ENCODE data around the gene COL18A1. TPM values are rescaled to one million over a fixed set of nuclear protein-coding genes. Genes with fewer than 3 reads are reported as not detected.

The COL18A1 gene
- total RNA-seq, 1 experiment from 2014 or later: 77.0 TPM

DNA sequence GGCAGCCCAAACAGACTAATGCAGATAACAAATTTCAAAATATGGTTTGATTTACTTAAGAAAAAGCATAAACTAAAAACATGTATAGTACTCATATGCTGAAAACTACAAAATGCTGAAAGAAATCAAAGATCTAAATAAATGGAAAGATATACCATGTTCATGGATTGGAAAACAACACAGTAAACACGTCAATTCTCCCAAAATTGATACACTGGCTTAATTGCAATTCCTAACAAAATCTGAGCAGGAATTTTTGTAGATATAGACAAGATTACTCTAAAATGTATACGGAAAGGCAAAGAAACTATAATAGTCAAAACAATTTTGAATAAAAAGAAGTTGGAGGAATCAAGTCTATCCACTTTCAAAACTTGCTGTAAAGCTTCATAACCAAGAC, 116.3 kb downstream of the COL18A1 start:
- no peak for DNase-seq
- Histone ChIP-seq H3K36me3 (ENCODE audit: low read depth, low read length) (peaks cover 74% of the 10 kb centered on the region), H3F3A (ENCODE audit: low read length, unreplicated experiment) (no peaks in the 10 kb centered on the region), H3K27ac (ENCODE audit: low read length) (no peak overlapping the region), H3K4me3 (ENCODE audit: low read length) (no peak overlapping the region), H3K4me2 (ENCODE audit: low read length) (no peak overlapping the region), H3K4me1 (ENCODE audit: insufficient read depth, low read length) (no peaks in the 10 kb centered on the region), H3K9me3 (ENCODE audit: low read length) (peaks cover 35% of the 10 kb centered on the region), H3K9ac (ENCODE audit: low read length) (no peak overlapping the region), H3K9me2 (replicated peaks; ENCODE audit: low read length) (no peaks in the 10 kb centered on the region), H3K27me3 (ENCODE audit: low read length) (no peaks in the 10 kb centered on the region), H4K20me1 (ENCODE audit: low read length) (no peaks in the 10 kb centered on the region), H2AFZ (ENCODE audit: low read length) (no peak overlapping the region), H3K79me2 (ENCODE audit: low read length) (peaks cover 12% of the 10 kb centered on the region)
- intact Hi-C loops (cut with micrococcal nuclease): no loop called here
- POLR2A ChIA-PET (ENCODE audit: unreplicated experiment): no interaction called here
- TF ChIP-seq, protein P1, sequence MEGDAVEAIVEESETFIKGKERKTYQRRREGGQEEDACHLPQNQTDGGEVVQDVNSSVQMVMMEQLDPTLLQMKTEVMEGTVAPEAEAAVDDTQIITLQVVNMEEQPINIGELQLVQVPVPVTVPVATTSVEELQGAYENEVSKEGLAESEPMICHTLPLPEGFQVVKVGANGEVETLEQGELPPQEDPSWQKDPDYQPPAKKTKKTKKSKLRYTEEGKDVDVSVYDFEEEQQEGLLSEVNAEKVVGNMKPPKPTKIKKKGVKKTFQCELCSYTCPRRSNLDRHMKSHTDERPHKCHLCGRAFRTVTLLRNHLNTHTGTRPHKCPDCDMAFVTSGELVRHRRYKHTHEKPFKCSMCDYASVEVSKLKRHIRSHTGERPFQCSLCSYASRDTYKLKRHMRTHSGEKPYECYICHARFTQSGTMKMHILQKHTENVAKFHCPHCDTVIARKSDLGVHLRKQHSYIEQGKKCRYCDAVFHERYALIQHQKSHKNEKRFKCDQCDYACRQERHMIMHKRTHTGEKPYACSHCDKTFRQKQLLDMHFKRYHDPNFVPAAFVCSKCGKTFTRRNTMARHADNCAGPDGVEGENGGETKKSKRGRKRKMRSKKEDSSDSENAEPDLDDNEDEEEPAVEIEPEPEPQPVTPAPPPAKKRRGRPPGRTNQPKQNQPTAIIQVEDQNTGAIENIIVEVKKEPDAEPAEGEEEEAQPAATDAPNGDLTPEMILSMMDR (conservative IDR thresholded peaks at IDR 0.05; ENCODE audit: low read depth, low read length): no peak
- no peak for TF ChIP-seq EZH2 (IDR thresholded peaks at IDR 0.05; ENCODE audit: low read length, unreplicated experiment)
- TF ChIP-seq EZH2phosphoT487 (IDR thresholded peaks at IDR 0.05; ENCODE audit: borderline replicate concordance, low read length): no peak
- no peak for ATAC-seq
- no TSS peak for BruUV-seq (replicated peaks)
- CTCF ChIA-PET: no interaction called here

DNA sequence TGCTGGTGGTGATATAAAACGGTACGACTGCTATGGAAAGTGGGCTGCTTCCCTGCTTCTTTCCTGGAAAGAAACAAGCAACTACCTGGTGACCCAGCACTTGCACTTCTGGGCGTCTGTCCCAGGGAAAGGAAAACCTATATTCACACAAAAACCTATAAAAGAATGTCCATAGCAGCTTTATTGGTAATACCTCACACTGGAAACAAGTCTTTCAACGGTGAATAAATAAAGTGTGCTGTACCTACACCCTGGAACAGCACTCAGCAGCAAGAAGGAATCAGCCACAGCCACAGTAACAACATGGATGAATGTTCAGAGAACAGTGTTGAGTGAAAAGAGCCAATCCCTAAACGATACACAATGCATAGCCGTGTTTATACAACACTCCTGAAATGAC, 117.4 kb downstream of the COL18A1 start:
- H4K20me1 ChIP-seq (ENCODE audit: low read length): no peaks in the 10 kb centered on the region
- H3K4me3 ChIP-seq (ENCODE audit: low read length): no peak overlapping the region
- peaks cover 81% of the 10 kb centered on the region for H3K36me3 ChIP-seq (ENCODE audit: low read depth, low read length)
- H3K9ac ChIP-seq (ENCODE audit: low read length): no peak overlapping the region
- no peaks in the 10 kb centered on the region for H3K4me1 ChIP-seq (ENCODE audit: insufficient read depth, low read length)
- ATAC-seq: no peak
- no peak overlapping the region for H2AFZ ChIP-seq (ENCODE audit: low read length)
- peaks cover 12% of the 10 kb centered on the region for H3K79me2 ChIP-seq (ENCODE audit: low read length)
- peaks cover 35% of the 10 kb centered on the region for H3K9me3 ChIP-seq (ENCODE audit: low read length)
- no peaks in the 10 kb centered on the region for H3K27me3 ChIP-seq (ENCODE audit: low read length)
- H3K9me2 ChIP-seq (replicated peaks; ENCODE audit: low read length): no peaks in the 10 kb centered on the region
- ChIA-PET POLR2A (ENCODE audit: unreplicated experiment) (no interaction called here), CTCF (no interaction called here)
- no peaks in the 10 kb centered on the region for H3F3A ChIP-seq (ENCODE audit: low read length, unreplicated experiment)
- H3K27ac ChIP-seq (ENCODE audit: low read length): no peak overlapping the region
- H3K4me2 ChIP-seq (ENCODE audit: low read length): no peak overlapping the region
- intact Hi-C loops (cut with micrococcal nuclease): no loop called here
- no peak for DNase-seq
- no TSS peak for BruUV-seq (replicated peaks)
- TF ChIP-seq EZH2phosphoT487 (IDR thresholded peaks at IDR 0.05; ENCODE audit: borderline replicate concordance, low read length) (no peak), EZH2 (IDR thresholded peaks at IDR 0.05; ENCODE audit: low read length, unreplicated experiment) (no peak)
- TF ChIP-seq, protein P1 (conservative IDR thresholded peaks at IDR 0.05; ENCODE audit: low read depth, low read length): no peak

DNA sequence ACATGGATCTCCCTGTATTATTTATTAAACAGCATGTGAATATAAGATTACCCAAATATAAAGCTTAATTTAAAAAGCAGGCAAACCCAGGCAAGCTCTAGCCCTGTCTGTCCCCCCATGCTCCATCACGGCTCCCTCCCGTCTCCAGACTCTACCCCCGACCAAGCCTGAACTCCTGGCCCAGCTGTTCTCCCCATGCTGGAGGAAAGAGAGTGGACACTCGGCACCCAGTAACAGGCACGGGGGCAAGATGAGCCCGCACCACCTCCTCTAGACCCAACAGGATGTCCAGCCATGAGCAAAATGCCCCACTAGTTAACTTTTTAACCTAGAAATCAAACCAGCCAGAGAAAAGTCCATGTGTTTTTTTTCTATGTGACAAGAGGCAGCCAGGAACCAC, 118.0 kb downstream of the COL18A1 start:
- H3K4me3 ChIP-seq (ENCODE audit: low read length): no peak overlapping the region
- TF ChIP-seq EZH2 (IDR thresholded peaks at IDR 0.05; ENCODE audit: low read length, unreplicated experiment): no peak
- TF ChIP-seq, protein P1 (conservative IDR thresholded peaks at IDR 0.05; ENCODE audit: low read depth, low read length): no peak
- TF ChIP-seq EZH2phosphoT487 (IDR thresholded peaks at IDR 0.05; ENCODE audit: borderline replicate concordance, low read length): no peak
- intact Hi-C loops (cut with micrococcal nuclease): no loop called here
- POLR2A ChIA-PET (ENCODE audit: unreplicated experiment): no interaction called here
- H4K20me1 ChIP-seq (ENCODE audit: low read length): no peaks in the 10 kb centered on the region
- BruUV-seq (replicated peaks): no TSS peak
- H3K9ac ChIP-seq (ENCODE audit: low read length): no peak overlapping the region
- ATAC-seq (no peak), DNase-seq (no peak)
- no peaks in the 10 kb centered on the region for H3F3A ChIP-seq (ENCODE audit: low read length, unreplicated experiment)
- H2AFZ ChIP-seq (ENCODE audit: low read length): no peak overlapping the region
- no peaks in the 10 kb centered on the region for H3K4me1 ChIP-seq (ENCODE audit: insufficient read depth, low read length)
- peaks cover 35% of the 10 kb centered on the region for H3K9me3 ChIP-seq (ENCODE audit: low read length)
- H3K9me2 ChIP-seq (replicated peaks; ENCODE audit: low read length): no peaks in the 10 kb centered on the region
- no peak overlapping the region for H3K4me2 ChIP-seq (ENCODE audit: low read length)
- no peaks in the 10 kb centered on the region for H3K27me3 ChIP-seq (ENCODE audit: low read length)
- peaks cover 80% of the 10 kb centered on the region for H3K36me3 ChIP-seq (ENCODE audit: low read depth, low read length)
- H3K27ac ChIP-seq (ENCODE audit: low read length): no peak overlapping the region
- CTCF ChIA-PET: no interaction called here
- peaks cover 9% of the 10 kb centered on the region for H3K79me2 ChIP-seq (ENCODE audit: low read length)
